HG03342 (cell line): ENCODE data around the gene IGFBPL1.

Source experiments
- ATAC-seq: cut with Tn5 transposase; IDR thresholded peaks from one replicate; pipeline ENCODE4 v1.9.1; 2021; ENCODE audit warnings: mild to moderate bottlenecking, moderate library complexity; ENCODE audit not compliant: unreplicated experiment

Gene IGFBPL1

DNA sequence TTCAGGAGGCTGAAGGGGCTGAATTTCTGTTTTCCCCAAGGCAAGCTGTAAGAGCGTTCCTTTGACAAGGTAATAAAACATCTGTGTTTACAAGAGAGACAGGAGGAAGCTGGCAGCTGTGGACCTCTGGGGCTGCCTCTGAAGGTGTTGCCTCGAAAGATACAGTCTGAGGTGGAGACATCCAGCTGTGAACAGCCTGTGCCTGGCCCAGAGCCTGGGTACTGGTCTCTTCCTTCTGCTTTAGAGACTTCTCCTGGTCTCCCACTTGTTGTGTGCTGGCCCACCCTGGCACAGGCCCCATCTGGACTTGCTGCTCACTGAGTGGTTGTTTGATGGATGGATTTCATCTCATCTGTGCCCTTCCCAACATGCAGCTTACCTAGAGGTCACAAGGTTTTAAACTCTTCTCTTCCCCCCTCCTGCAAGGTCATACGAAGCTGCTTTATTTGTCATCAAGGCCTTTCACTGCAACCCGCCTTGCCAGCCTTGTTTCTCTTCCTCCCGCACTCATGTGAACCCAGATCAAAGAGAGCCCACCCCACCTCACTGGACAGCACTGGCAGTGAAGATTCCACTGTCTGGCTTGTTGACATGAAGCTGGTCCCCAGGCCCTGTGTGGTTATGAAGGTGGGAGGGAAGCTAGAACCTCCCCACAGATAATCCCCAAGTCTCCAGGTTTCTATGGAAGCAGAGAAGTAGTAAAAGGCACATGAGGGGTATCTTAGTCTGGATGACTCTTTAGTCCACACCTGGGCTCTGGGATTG, 66.7 kb downstream of the IGFBPL1 start:
- ATAC-seq = no peak

GRCh38 chr9:38356851-38357250, 67.4 kb downstream of the IGFBPL1 start:
- no peak for ATAC-seq
